Suprapubic skin (tissue), 4 donors: ENCODE data around the gene PRMT7. TPM values are rescaled to one million over a fixed set of nuclear protein-coding genes. Genes with fewer than 3 reads are reported as not detected.

Experiments
- DNase-seq, 2 donors: peaks; one replicate each; pipeline ENCODE4 v3.0.0-alpha.2; 2019; ENCODE audit warnings: low spot score in 2 of 2
- H3K27ac ChIP-seq: fragments of 200-600 bp; sonication (generic); one replicate; pipeline ENCODE4 v1.5.1; 2019
- H3K27me3 ChIP-seq: fragments of 200-600 bp; sonication (generic); one replicate; pipeline ENCODE4 v1.5.1; 2019
- H3K36me3 ChIP-seq: fragments of 200-600 bp; sonication (generic); one replicate; pipeline ENCODE4 v1.5.1; 2019
- H3K4me1 ChIP-seq: fragments of 200-600 bp; sonication (generic); one replicate; pipeline ENCODE4 v1.5.1; 2019
- H3K4me3 ChIP-seq: fragments of 200-600 bp; sonication (generic); one replicate; pipeline ENCODE4 v1.5.1; 2019; ENCODE audit warnings: mild to moderate bottlenecking
- H3K9me3 ChIP-seq: fragments of 200-600 bp; sonication (generic); one replicate; pipeline ENCODE4 v1.5.1; 2019
- CTCF ChIP-seq, 2 donors: fragments of 200-600 bp in 1 of 2; fragments of 450-650 bp in 1 of 2; sonication (generic) in 1 of 2; IDR thresholded peaks; one replicate each; pipeline ENCODE4 v1.5.1; 2016 to 2019; ENCODE audit warnings: antibody characterized with exemption in 2 of 2, mild to moderate bottlenecking in 1 of 2, moderate library complexity in 1 of 2
- EP300 ChIP-seq: sonication (generic); formaldehyde crosslinking; IDR thresholded peaks from one replicate; pipeline ENCODE4 v1.6.1; 2017; ENCODE audit warnings: antibody characterized with exemption
- POLR2A ChIP-seq, 2 donors: fragments of 450-650 bp; IDR thresholded peaks; one replicate each; pipeline ENCODE4 v1.6.1; 2017; ENCODE audit warnings: antibody characterized with exemption in 2 of 2, mild to moderate bottlenecking in 2 of 2, moderate library complexity in 2 of 2
- POLR2AphosphoS5 ChIP-seq, 3 donors: sonication (generic); formaldehyde crosslinking; IDR thresholded peaks; one replicate each; pipeline ENCODE4 v1.6.1; 2017; ENCODE audit warnings: antibody characterized with exemption in 3 of 3
- WGBS: methylation state at CpG from one replicate; pipeline ENCODE4 v1.1.5; 2018; 5-methylcytosine and 5-hydroxymethylcytosine counted together
- total RNA-seq, 4 donors: library from RNA; depleted of rRNA; stranded (reverse); fragments of >200 nt; gene quantifications; one replicate each; pipeline ENCODE4 v1.1.0, GENCODE V29; 2016

PRMT7 gene
- total RNA-seq, 4 donors from 2014 or later = 38.8 to 101 (median 69.9) TPM

GRCh38 chr16:68273896-68274295, 36.9 kb upstream of the PRMT7 start:
- H3K27ac ChIP-seq = no peak overlapping the region
- no peak overlapping the region for H3K4me3 ChIP-seq
- H3K27me3 ChIP-seq = no peaks in the 10 kb centered on the region
- H3K9me3 ChIP-seq = no peaks in the 10 kb centered on the region
- H3K36me3 ChIP-seq = peaks cover 10% of the 10 kb centered on the region
- H3K4me1 ChIP-seq = peaks cover 58% of the 10 kb centered on the region
- 68% methylated on average over 8 of the region's 8 CpGs for WGBS
- TF ChIP-seq POLR2A (IDR thresholded peaks at IDR 0.05) (no peak), EP300 (no peak), POLR2AphosphoS5 (IDR thresholded peaks at IDR 0.05) (no peak), CTCF (IDR thresholded peaks at IDR 0.05) (no peak)
- no peak for DNase-seq

GRCh38 chr16:68274441-68274840, 36.4 kb upstream of the PRMT7 start:
- H3K36me3 ChIP-seq = peaks cover 10% of the 10 kb centered on the region
- TF ChIP-seq EP300 (no peak), CTCF (IDR thresholded peaks at IDR 0.05) (no peak), POLR2AphosphoS5 (IDR thresholded peaks at IDR 0.05) (no peak), POLR2A (IDR thresholded peaks at IDR 0.05) (no peak)
- no peak for DNase-seq
- WGBS = 100% methylated on average over 1 of the region's 4 CpGs
- H3K4me1 ChIP-seq = peaks cover 58% of the 10 kb centered on the region
- no peaks in the 10 kb centered on the region for H3K9me3 ChIP-seq
- no peak overlapping the region for H3K4me3 ChIP-seq
- no peaks in the 10 kb centered on the region for H3K27me3 ChIP-seq
- H3K27ac ChIP-seq = no peak overlapping the region

GRCh38 chr16:68275611-68276191, 35.1 kb upstream of the PRMT7 start:
- Histone ChIP-seq H3K36me3 (peaks cover 10% of the 10 kb centered on the region), H3K4me1 (peaks cover 58% of the 10 kb centered on the region), H3K9me3 (no peaks in the 10 kb centered on the region), H3K4me3 (no peak overlapping the region), H3K27me3 (no peaks in the 10 kb centered on the region), H3K27ac (peak overlapping the region; percentile 78)
- 46% methylated on average over 4 of the region's 4 CpGs for WGBS
- TF ChIP-seq EP300 (no peak), POLR2A (IDR thresholded peaks at IDR 0.05) (no peak), POLR2AphosphoS5 (IDR thresholded peaks at IDR 0.05) (no peak), CTCF (IDR thresholded peaks at IDR 0.05) (no peak)
- no peak for DNase-seq

GRCh38 chr16:68276223-68276622, 34.6 kb upstream of the PRMT7 start:
- WGBS = 41% methylated on average over 3 of the region's 3 CpGs
- TF ChIP-seq EP300 (no peak), CTCF (IDR thresholded peaks at IDR 0.05) (no peak), POLR2A (IDR thresholded peaks at IDR 0.05) (no peak), POLR2AphosphoS5 (IDR thresholded peaks at IDR 0.05) (no peak)
- peaks cover 63% of the 10 kb centered on the region for H3K4me1 ChIP-seq

GRCh38 chr16:68279726-68280558, 30.9 kb upstream of the PRMT7 start:
- DNase-seq = no peak
- peaks cover 5% of the 10 kb centered on the region for H3K36me3 ChIP-seq
- no peaks in the 10 kb centered on the region for H3K9me3 ChIP-seq
- H3K4me1 ChIP-seq = peaks cover 60% of the 10 kb centered on the region
- H3K4me3 ChIP-seq = no peak overlapping the region
- H3K27ac ChIP-seq = no peak overlapping the region
- WGBS = 79% methylated on average over 13 of the region's 13 CpGs
- TF ChIP-seq POLR2AphosphoS5 (IDR thresholded peaks at IDR 0.05) = no peak
- TF ChIP-seq POLR2A (IDR thresholded peaks at IDR 0.05) = no peak
- TF ChIP-seq EP300 = no peak
- no peak for TF ChIP-seq CTCF (IDR thresholded peaks at IDR 0.05)
- H3K27me3 ChIP-seq = no peaks in the 10 kb centered on the region

More at GRCh38 chr16:68276223-68276622, 34.6 kb upstream of the PRMT7 start:
- H3K4me3 ChIP-seq = no peak overlapping the region
- H3K27me3 ChIP-seq = no peaks in the 10 kb centered on the region
- DNase-seq = no peak
- H3K27ac ChIP-seq = peak overlapping the region; percentile 78
- H3K9me3 ChIP-seq = no peaks in the 10 kb centered on the region
- peaks cover 10% of the 10 kb centered on the region for H3K36me3 ChIP-seq
